Central memory CD8-positive, alpha-beta T cell (primary cell): ENCODE results near the gene CCDC86.

Experiments
- ATAC-seq: fragments of 150-1000 bp; cut with Tn5 transposase; replicated peaks from 2 replicates; pipeline ENCODE4 v1.10.0; 2022; ENCODE audit warnings: mild to moderate bottlenecking, moderate FRiP score, moderate number of reproducible peaks; ENCODE audit not compliant: poor library complexity, severe bottlenecking; ENCODE audit errors: extremely low read depth
- DNase-seq, 2 donors: peaks; one replicate each; pipeline ENCODE4 v3.0.0; 2021; ENCODE audit warnings: low spot score in 2 of 2
- H3K27ac Mint-ChIP-seq: one replicate; pipeline ENCODE4 v1.8.0; 2022; ENCODE audit warnings: low read depth, mild to moderate bottlenecking, moderate library complexity, mixed read lengths
- H3K27me3 Mint-ChIP-seq: one replicate; pipeline ENCODE4 v1.8.0; 2022; ENCODE audit warnings: mixed read lengths
- H3K36me3 Mint-ChIP-seq: one replicate; pipeline ENCODE4 v1.8.0; 2022; ENCODE audit warnings: mild to moderate bottlenecking, moderate library complexity, mixed read lengths; ENCODE audit not compliant: insufficient read depth
- H3K4me1 Mint-ChIP-seq: one replicate; pipeline ENCODE4 v1.8.0; 2022; ENCODE audit warnings: mixed read lengths
- H3K4me3 Mint-ChIP-seq: one replicate; pipeline ENCODE4 v1.8.0; 2022; ENCODE audit warnings: mild to moderate bottlenecking, moderate library complexity, mixed read lengths
- H3K9me3 Mint-ChIP-seq: one replicate; pipeline ENCODE4 v1.8.0; 2022; ENCODE audit warnings: mixed read lengths

CCDC86 gene, protein sequence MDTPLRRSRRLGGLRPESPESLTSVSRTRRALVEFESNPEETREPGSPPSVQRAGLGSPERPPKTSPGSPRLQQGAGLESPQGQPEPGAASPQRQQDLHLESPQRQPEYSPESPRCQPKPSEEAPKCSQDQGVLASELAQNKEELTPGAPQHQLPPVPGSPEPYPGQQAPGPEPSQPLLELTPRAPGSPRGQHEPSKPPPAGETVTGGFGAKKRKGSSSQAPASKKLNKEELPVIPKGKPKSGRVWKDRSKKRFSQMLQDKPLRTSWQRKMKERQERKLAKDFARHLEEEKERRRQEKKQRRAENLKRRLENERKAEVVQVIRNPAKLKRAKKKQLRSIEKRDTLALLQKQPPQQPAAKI

DNA sequence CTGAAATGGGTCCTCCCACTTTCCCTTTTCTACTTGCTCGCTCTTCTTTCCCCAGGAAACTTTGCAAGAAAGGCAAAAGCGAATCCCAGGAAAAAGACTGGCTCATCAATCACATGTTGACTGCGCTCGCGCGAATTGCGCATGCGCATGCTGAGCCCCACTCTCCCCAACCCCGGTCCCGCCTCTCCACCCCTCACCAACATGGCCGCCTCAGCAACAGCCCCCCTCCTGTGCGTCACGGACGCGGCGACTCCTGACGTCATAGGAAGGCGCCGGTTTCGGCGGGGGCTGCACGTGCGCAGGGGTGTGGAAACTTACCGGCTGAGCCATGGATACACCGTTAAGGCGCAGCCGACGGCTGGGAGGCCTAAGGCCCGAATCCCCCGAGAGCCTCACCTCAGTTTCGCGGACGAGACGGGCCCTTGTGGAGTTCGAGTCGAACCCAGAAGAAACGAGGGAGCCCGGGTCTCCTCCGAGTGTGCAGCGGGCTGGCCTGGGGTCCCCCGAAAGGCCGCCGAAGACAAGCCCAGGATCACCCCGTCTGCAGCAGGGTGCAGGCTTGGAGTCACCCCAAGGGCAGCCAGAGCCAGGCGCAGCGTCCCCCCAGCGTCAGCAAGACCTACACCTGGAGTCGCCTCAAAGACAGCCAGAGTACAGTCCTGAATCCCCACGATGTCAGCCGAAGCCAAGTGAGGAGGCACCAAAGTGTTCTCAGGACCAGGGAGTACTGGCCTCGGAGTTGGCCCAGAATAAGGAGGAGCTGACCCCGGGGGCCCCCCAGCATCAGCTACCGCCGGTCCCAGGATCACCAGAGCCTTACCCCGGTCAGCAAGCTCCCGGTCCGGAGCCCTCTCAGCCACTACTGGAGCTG, at the start of gene CCDC86:
Gene CCDC86, plus strand, starts transcription at position 317 of the 871 bp plus-strand sequence. Its CDS starts 12 bp downstream, at position 329.
- DNase-seq (peak; percentile 99), ATAC-seq (peak; percentile 92)
- Mint-ChIP-seq H3K36me3 (peaks cover 29% of the 10 kb centered on the region), H3K27me3 (no peaks in the 10 kb centered on the region), H3K27ac (peak within 1 kb of the TSS; percentile 83), H3K4me1 (peaks cover 52% of the 10 kb centered on the region), H3K9me3 (no peaks in the 10 kb centered on the region), H3K4me3 (peak within 1 kb of the TSS; percentile 79)

DNA sequence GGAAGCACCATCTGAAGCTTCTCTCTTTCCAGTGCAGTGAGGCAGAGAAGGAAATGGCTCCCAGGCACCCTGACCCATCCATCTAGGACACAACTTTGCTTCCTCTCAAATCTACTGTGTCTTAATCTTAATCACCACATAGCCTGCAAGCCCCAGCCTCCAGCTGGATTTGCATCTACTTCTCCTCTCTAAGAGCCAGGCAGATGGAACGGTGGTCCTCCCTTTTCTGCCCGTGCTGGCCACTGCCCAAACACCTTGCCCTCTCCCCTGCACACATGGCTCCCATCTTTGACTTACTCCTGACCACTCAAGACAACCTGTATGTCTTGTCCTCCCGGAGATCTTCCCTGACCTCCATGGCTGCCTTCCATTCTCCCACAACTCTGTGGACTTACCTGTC, 49.4 kb upstream of the CCDC86 start:
- no peaks in the 10 kb centered on the region for H3K4me1 Mint-ChIP-seq
- H3K4me3 Mint-ChIP-seq = no peak overlapping the region
- no peak overlapping the region for H3K27ac Mint-ChIP-seq
- ATAC-seq (no peak), DNase-seq (no peak)
- H3K27me3 Mint-ChIP-seq = no peaks in the 10 kb centered on the region
- no peaks in the 10 kb centered on the region for H3K9me3 Mint-ChIP-seq
- no peaks in the 10 kb centered on the region for H3K36me3 Mint-ChIP-seq

DNA sequence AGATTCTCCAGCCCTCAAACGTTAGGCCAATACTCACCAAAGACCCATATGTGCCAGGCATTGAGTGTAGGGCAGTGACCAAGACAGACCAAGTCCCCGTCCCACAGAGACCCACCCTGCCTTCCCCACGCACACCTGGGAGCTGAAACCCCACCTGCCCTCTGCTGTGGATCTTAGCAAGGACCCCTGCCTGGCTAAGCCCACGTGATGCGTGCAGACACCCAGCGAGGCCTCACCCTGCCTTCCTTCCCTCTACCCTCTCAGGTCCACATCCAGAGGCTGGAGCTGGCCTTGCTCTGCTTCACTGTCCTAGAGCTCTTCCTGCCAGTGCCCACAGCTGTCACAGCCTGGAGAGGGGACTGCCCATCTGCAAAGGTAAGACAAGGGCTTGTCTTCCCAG, 46.6 kb upstream of the CCDC86 start:
- ATAC-seq = no peak
- Mint-ChIP-seq H3K4me1 (no peaks in the 10 kb centered on the region), H3K27ac (no peak overlapping the region), H3K4me3 (no peak overlapping the region), H3K27me3 (peaks cover 19% of the 10 kb centered on the region), H3K9me3 (no peaks in the 10 kb centered on the region), H3K36me3 (peaks cover 3% of the 10 kb centered on the region)
- DNase-seq = no peak

DNA sequence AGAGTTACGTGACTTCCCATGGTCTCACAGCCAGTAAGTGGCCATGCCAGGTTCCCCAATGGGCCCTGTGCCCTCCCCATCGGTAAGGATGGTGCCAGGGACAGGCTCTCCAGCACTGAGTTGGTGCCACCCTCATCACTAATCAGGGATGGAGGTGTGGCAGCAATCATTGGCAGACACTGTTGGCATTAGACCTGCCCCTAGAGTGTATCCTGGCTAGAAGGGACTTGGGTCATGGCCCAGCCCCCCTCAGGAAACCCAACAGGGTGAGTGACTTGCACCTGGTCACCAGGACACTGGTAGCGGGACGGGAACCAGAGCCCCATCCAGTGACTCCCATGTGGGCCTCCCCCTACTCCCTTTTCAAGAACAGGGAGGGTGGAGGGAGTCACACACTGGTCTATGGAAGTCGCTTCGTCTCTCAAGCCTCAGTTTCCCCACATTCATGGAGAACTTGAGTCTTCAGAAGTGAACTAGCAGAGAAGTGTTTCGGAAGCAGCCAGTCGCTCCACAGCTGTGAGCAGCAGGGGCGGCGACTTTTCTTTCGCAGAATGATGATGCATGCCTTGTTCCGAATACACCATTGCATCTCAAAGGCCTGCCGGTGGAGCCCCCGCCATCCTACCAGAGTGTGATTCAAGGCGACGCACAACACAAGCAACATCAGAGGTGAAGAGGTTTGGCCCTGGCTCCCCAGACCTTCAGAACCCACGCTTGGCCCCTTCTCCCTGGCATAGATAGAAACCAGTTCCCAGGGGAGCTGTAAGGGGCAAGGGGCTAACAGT, 43.9 kb upstream of the CCDC86 start:
- ATAC-seq = no peak
- H3K9me3 Mint-ChIP-seq = no peaks in the 10 kb centered on the region
- no peak overlapping the region for H3K27ac Mint-ChIP-seq
- no peaks in the 10 kb centered on the region for H3K4me1 Mint-ChIP-seq
- H3K4me3 Mint-ChIP-seq = no peak overlapping the region
- peaks cover 46% of the 10 kb centered on the region for H3K27me3 Mint-ChIP-seq
- DNase-seq = no peak
- peaks cover 3% of the 10 kb centered on the region for H3K36me3 Mint-ChIP-seq

DNA sequence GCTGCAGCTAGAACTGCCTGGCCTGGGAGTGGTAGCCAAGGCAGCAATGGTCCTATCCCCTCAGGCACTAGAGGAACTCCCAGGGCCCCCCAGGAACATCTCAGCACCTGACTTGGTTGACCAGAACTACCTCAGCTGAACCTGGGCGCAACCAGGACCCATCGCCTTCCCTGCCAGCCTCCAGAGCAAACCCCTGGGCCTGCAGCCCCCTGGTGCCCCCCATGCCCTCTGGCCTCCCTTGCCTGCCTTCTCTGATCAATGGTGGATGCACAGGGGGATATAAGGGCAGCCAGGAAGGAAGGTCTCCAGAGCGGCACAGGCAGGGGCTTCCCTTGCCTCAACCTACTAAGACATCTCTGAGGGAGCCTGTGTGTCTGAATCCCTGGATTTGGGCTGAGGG, 43.3 kb upstream of the CCDC86 start:
- H3K36me3 Mint-ChIP-seq = peaks cover 3% of the 10 kb centered on the region
- no peak overlapping the region for H3K4me3 Mint-ChIP-seq
- H3K9me3 Mint-ChIP-seq = no peaks in the 10 kb centered on the region
- no peak overlapping the region for H3K27ac Mint-ChIP-seq
- no peaks in the 10 kb centered on the region for H3K4me1 Mint-ChIP-seq
- peaks cover 49% of the 10 kb centered on the region for H3K27me3 Mint-ChIP-seq
- ATAC-seq (no peak), DNase-seq (no peak)

DNA sequence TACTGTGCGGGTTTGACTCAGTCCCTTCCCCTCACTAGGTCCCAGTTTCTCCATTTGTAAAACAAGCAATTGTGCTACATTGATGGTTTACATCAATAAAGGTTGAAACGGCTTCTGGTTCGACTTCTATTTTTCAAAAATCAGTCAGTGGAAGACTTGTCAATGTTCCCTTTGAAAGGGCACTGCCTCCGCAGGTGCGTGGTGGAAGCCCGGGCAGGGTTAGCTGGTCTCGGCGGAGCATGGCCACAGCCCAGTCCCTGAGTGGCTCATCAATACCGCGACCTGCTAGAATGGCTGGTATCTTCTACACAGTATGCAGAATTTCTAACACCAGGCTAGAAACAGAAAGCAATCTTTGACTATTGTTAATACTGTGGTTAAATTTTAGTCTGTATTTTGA, 40.7 kb upstream of the CCDC86 start:
- Mint-ChIP-seq H3K36me3 (peaks cover 3% of the 10 kb centered on the region), H3K27me3 (peaks cover 60% of the 10 kb centered on the region), H3K9me3 (no peaks in the 10 kb centered on the region), H3K4me1 (no peaks in the 10 kb centered on the region), H3K4me3 (no peak overlapping the region), H3K27ac (no peak overlapping the region)
- no peak for ATAC-seq
- DNase-seq = no peak

DNA sequence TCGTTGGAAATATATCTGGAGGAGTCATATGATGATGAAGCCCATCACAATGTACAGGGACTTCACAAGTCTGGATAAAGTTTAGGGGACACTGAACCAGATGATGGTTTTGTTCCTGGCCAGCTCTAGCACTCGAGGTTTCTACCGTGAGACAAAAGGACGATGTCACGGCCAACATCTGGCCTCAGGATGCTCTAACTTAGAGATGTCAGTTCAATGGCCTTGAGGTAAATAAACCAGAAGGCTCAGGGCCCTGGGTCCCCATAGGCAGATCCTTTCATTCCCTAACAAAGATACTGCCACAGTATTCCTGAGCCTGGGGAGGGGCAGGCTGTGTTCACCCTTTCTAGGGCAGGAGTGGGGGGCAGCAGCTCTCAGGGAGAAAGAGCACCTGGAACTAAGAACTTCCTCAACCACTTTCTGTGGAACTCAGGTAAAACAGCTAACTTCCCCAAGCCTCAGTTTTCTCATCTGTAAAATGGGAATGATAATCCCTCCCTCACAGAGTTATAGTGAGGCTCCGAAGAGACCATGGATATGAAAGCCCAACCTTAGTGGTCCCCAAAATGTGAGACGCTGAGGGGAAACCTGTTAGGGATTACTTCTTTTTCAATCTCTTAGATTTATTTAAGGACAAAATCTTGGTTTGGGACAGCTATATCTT, 38.5 kb upstream of the CCDC86 start:
- peaks cover 74% of the 10 kb centered on the region for H3K27me3 Mint-ChIP-seq

DNA sequence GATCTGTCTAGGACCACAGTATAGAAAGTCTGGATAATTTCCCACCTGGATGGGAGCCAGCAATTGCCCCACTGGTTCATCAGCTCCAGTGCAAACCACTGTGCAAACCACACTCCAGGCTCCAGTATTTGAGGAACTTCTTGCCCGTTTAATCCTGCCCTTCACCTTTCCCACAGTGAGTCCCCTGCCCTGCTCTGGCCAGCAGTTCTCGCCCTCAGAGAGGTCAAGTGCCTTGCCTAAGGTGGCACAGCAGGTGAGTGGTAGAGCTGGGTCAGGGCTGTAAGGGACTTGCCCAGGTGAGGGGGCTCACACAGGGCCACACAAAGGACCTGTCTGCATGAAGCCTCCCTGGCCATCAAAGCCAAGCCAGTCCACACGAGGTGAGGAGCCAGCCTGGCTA, 32.7 kb upstream of the CCDC86 start:
- H3K36me3 Mint-ChIP-seq = no peaks in the 10 kb centered on the region
- H3K4me3 Mint-ChIP-seq = no peak overlapping the region
- H3K4me1 Mint-ChIP-seq = no peaks in the 10 kb centered on the region
- H3K27me3 Mint-ChIP-seq = peaks cover 73% of the 10 kb centered on the region
- no peak overlapping the region for H3K27ac Mint-ChIP-seq
- no peak for DNase-seq
- no peak for ATAC-seq
- H3K9me3 Mint-ChIP-seq = no peaks in the 10 kb centered on the region

More for the DNA sequence above, 38.5 kb upstream of the CCDC86 start:
- Mint-ChIP-seq H3K36me3 (peaks cover 3% of the 10 kb centered on the region), H3K4me3 (no peak overlapping the region), H3K4me1 (no peaks in the 10 kb centered on the region), H3K27ac (no peak overlapping the region), H3K9me3 (no peaks in the 10 kb centered on the region)
- DNase-seq = no peak
- ATAC-seq = no peak

DNA sequence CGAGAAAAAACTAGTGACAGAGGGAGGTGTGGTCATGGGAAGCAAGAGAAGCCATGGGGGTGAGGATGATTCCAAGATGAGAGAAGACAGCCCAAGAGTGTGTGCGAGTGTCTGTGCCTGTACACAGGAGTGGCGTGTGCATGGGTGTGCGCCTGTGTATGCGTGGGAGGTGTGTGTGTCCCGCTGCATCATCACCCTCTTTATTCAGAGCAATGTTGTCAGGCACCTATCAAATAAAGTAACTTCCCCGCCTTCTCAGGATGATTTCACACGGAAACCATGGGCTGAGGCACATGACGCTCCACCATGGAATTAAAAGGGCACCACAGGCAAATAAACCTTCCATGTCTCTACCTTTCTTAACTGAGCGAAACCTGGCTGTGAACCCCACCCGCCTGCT, 32.2 kb upstream of the CCDC86 start:
- no peak for ATAC-seq
- no peak overlapping the region for H3K4me3 Mint-ChIP-seq
- no peaks in the 10 kb centered on the region for H3K9me3 Mint-ChIP-seq
- no peak overlapping the region for H3K27ac Mint-ChIP-seq
- no peaks in the 10 kb centered on the region for H3K36me3 Mint-ChIP-seq
- peaks cover 73% of the 10 kb centered on the region for H3K27me3 Mint-ChIP-seq
- no peak for DNase-seq
- no peaks in the 10 kb centered on the region for H3K4me1 Mint-ChIP-seq

DNA sequence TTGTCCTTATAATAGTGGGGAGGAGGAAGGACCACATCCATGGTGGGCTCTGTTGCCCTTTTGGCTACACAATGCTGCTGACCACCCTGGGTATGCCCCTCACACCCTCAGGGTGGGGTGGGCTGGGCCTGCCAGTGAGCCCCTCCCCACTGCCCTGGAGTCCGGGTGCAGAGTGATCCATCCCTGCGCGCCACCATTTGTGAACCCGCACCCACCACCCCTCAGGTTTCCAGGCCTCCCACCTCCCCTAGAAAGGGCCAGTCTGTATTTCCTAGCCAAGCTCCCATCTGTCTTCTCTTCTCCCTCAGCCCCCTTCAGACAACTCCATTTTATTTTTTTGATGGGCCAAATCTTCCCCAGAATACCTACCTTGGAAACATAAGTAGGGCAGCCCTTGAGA, 31.8 kb upstream of the CCDC86 start:
- ATAC-seq (no peak), DNase-seq (no peak)
- H3K4me1 Mint-ChIP-seq = no peaks in the 10 kb centered on the region
- peaks cover 72% of the 10 kb centered on the region for H3K27me3 Mint-ChIP-seq
- no peak overlapping the region for H3K27ac Mint-ChIP-seq
- no peaks in the 10 kb centered on the region for H3K9me3 Mint-ChIP-seq
- no peaks in the 10 kb centered on the region for H3K36me3 Mint-ChIP-seq
- no peak overlapping the region for H3K4me3 Mint-ChIP-seq

DNA sequence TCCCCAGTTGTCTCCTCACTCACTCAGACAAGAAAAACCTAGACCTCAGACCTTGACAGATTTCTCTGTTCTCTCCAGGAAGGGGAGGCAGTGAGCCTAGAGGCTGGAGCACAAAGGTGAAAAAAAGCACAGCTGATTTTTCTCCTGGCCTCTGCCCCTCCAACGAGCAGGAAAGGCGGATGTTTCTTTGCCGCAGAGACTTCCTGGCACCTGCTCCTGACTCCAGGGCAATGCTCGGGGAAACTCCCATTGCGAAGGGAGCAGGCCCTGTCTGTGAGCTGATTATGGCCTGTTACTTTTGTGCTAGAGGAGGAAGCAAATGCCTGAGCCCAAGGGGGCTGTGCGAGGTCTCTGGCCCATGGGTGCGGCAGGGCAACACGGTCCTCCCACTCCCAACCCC, 31.3 kb upstream of the CCDC86 start:
- DNase-seq (no peak), ATAC-seq (no peak)
- Mint-ChIP-seq H3K36me3 (no peaks in the 10 kb centered on the region), H3K9me3 (no peaks in the 10 kb centered on the region), H3K4me1 (no peaks in the 10 kb centered on the region), H3K27me3 (peaks cover 68% of the 10 kb centered on the region), H3K27ac (no peak overlapping the region), H3K4me3 (no peak overlapping the region)

DNA sequence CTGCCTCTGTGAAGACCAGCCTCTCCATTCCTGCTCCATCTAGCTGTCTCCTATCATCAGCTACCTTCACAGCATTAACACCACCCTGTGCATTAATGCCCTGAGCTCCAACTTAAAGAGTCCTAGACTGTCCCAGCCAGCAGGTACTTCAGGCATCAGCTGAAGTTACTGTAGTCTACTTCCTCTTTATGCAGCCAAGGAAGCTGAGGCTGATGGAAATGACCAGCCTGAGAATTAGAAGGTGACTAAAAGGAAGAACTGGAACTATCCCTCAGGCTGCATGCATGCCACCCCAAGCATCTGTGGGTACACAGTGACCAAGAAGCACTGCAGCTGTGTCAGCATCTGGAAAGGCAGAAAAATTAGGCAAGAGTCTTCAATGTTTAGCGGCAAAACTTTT, 28.6 kb upstream of the CCDC86 start:
- Mint-ChIP-seq H3K27me3 (peaks cover 47% of the 10 kb centered on the region), H3K4me3 (no peak overlapping the region), H3K4me1 (no peaks in the 10 kb centered on the region), H3K36me3 (no peaks in the 10 kb centered on the region), H3K27ac (no peak overlapping the region), H3K9me3 (no peaks in the 10 kb centered on the region)
- no peak for DNase-seq
- no peak for ATAC-seq
